GM23248 (cell line): ENCODE measurements around the gene RPL13A. TPM values are rescaled to one million over a fixed set of nuclear protein-coding genes. Genes with fewer than 3 reads are reported as not detected.
"Not testable (repeated sequence)": the region's sequence is repeated elsewhere in the genome, so short reads cannot be mapped to it uniquely, and the experiment has no call there.

ENCODE experiments used
- DNase-seq: peaks from one replicate; pipeline ENCODE4 v3.0.0-alpha.2; 2015
- H2AFZ ChIP-seq: fragments of 200-600 bp; sonication (generic); 2 replicates; pipeline ENCODE4 v1.6.1; 2016; ENCODE audit warnings: antibody characterized with exemption
- H3F3A ChIP-seq: fragments of 200-600 bp; sonication (generic); 2 replicates; pipeline ENCODE4 v1.6.1; 2016; ENCODE audit warnings: mild to moderate bottlenecking, antibody characterized with exemption, mixed run types; ENCODE audit not compliant: insufficient read depth
- H3K27ac ChIP-seq: fragments of 200-600 bp; sonication (generic); 2 replicates; pipeline ENCODE4 v1.5.1; 2016; ENCODE audit warnings: mild to moderate bottlenecking
- H3K27me3 ChIP-seq: fragments of 200-600 bp; sonication (generic); replicated peaks from 2 replicates; pipeline ENCODE4 v1.6.1; 2016; ENCODE audit warnings: mild to moderate bottlenecking; ENCODE audit not compliant: insufficient read depth
- H3K36me3 ChIP-seq: fragments of 200-600 bp; sonication (generic); 2 replicates; pipeline ENCODE4 v1.6.1; 2016; ENCODE audit warnings: low read depth, mild to moderate bottlenecking
- H3K4me1 ChIP-seq: fragments of 200-600 bp; sonication (generic); 2 replicates; pipeline ENCODE4 v1.6.1; 2016; ENCODE audit warnings: mild to moderate bottlenecking; ENCODE audit not compliant: insufficient read depth
- H3K4me2 ChIP-seq: fragments of 200-600 bp; sonication (generic); one replicate; pipeline ENCODE4 v1.6.1; 2016; ENCODE audit warnings: mild to moderate bottlenecking; ENCODE audit not compliant: unreplicated experiment
- H3K4me3 ChIP-seq: fragments of 200-600 bp; sonication (generic); 2 replicates; pipeline ENCODE4 v1.5.1; 2016; ENCODE audit warnings: mild to moderate bottlenecking
- H3K79me2 ChIP-seq: fragments of 200-600 bp; sonication (generic); 2 replicates; pipeline ENCODE4 v1.6.1; 2016; ENCODE audit warnings: mild to moderate bottlenecking; ENCODE audit not compliant: insufficient read depth
- H3K9ac ChIP-seq: fragments of 200-600 bp; sonication (generic); 2 replicates; pipeline ENCODE4 v1.6.1; 2016; ENCODE audit warnings: mild to moderate bottlenecking
- H3K9me2 ChIP-seq: fragments of 200-600 bp; sonication (generic); 2 replicates; pipeline ENCODE4 v1.6.1; 2016; ENCODE audit warnings: mixed run types, mild to moderate bottlenecking, moderate library complexity; ENCODE audit not compliant: insufficient read depth
- H3K9me3 ChIP-seq: fragments of 200-600 bp; sonication (generic); one replicate; pipeline ENCODE4 v1.6.1; 2017; ENCODE audit warnings: low read depth
- H4K20me1 ChIP-seq: fragments of 200-600 bp; sonication (generic); 2 replicates; pipeline ENCODE4 v1.6.0; 2016; ENCODE audit not compliant: insufficient read depth
- EZH2 ChIP-seq: fragments of 200-600 bp; sonication (generic); IDR thresholded peaks from 2 replicates; pipeline ENCODE4 v1.6.1; 2018; ENCODE audit warnings: antibody characterized with exemption, mild to moderate bottlenecking; ENCODE audit not compliant: insufficient read depth, poor library complexity, severe bottlenecking
- EZH2phosphoT487 ChIP-seq: fragments of 200-600 bp; sonication (generic); IDR thresholded peaks from 2 replicates; pipeline ENCODE4 v1.6.1; 2018; ENCODE audit warnings: antibody characterized with exemption, moderate library complexity, mild to moderate bottlenecking, low read depth; ENCODE audit not compliant: insufficient read depth
- WGBS, 2 experiments: methylation state at CpG; one replicate each; pipeline ENCODE4 v1.1.6; 2015 to 2017; ENCODE audit warnings: low lambda C conversion rate in 2 of 2, low coverage in 1 of 2; ENCODE audit errors: missing lambda C conversion rate in 2 of 2; 5-methylcytosine and 5-hydroxymethylcytosine counted together
- in situ Hi-C: fragments of 300-500 bp; cut with MboI; formaldehyde crosslinking; loops from 2 replicates; pipeline ENCODE4 v1.15.0; 2020
- polyA plus RNA-seq: library from polyadenylated mRNA; unstranded; fragments of >200 nt; fragmentation: Nextera tagmentation; extraction: Ambion mirVana; gene quantifications from 2 replicates; pipeline ENCODE4 v1.2.1, GENCODE V29; 2016
- total RNA-seq: library from RNA; depleted of rRNA; stranded (reverse); fragments of >200 nt; shearing (Covaris generic); gene quantifications from 2 replicates; pipeline ENCODE4 v1.2.3, GENCODE V29; 2014

RPL13A gene
- total and polyA plus RNA-seq, 2 experiments from 2014 or later, result 893 to 2,272 TPM

DNA sequence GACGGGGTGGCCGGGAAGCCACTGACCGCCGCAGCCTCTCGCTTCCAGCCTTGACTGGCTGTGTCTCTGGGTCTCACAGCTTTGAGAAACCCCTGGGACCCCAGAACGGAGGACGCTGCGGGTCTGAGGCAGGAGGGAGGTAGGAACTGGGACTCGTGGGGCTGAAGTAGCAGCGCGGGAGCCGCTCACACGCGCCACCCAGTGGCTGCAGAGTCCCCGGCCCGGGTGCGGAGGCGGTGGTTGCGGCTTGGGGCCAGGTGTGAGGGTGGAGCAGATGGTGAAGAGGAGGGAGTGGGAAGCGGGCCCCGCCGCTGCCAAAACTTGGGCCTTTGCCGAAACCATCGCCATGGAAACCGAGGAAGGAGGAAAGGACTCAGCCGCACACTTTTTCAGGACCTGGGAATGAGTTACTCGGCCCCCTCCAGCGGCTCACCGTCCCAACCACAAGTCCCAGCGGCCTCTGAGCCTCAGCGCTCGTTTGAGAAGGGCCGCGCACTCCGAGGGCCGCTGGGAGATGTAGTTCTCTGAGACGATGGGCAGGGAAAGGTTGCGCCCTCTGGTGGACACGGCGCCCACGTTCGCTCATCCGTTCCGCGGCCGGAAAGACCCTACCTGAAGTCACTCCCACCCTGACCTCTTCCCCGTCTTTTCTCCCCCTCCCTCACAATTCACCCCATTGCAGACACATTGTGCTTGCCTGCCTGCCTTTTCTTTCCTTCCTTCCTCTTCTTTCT, 43.9 kb upstream of the RPL13A start:
- Histone ChIP-seq H3K9me2 (no peaks in the 10 kb centered on the region), H2AFZ (peak overlapping the region; percentile 91), H3K9ac (peak overlapping the region; percentile 69), H3K27me3 (peaks cover 26% of the 10 kb centered on the region), H3K27ac (peak overlapping the region; percentile 34; the same call in 1 of the 2 replicates), H3K79me2 (no peaks in the 10 kb centered on the region), H3K4me1 (no peaks in the 10 kb centered on the region), H3K9me3 (no peaks in the 10 kb centered on the region), H3F3A (peaks cover 13% of the 10 kb centered on the region), H3K4me2 (peak overlapping the region; percentile 83), H4K20me1 (no peaks in the 10 kb centered on the region), H3K4me3 (peak overlapping the region; percentile 82), H3K36me3 (no peaks in the 10 kb centered on the region)
- in situ Hi-C loops, result no loop called here
- WGBS, 2 experiments, result 1% methylated on average over 38 to 44 of the region's 47 CpGs
- peak; percentile 98 for DNase-seq
- no peak for TF ChIP-seq EZH2
- no peak for TF ChIP-seq EZH2phosphoT487

DNA sequence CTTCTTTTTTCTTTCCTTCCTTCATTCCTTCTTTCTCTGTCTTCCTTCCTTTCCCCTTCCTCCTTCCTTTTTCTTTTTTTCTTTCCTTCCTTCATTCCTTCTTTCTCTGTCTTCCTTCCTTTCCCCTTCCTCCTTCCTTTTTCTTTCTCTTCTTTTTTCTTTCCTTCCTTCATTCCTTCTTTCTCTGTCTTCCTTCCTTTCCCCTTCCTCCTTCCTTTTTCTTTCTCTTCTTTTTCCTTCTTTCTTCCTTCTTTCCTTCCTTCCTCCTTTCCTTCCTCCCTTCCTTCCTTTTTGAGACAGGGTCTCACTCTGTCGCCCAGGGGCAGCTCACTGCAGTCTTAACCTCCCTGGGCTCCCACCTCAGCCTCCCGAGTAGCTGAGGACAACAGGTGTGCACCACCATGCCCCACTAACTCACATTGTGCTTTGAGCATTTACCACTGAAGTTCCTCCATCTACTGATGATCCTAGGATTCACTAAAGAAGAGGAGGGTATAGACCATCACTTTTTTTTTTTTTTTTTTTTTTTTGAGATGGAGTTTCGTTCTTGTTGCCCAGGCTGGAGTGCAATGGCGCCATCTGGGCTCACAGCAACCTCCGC, 43.2 kb upstream of the RPL13A start:
- H2AFZ ChIP-seq, H3K4me2 ChIP-seq, in situ Hi-C loops: not testable (repeated sequence)

DNA sequence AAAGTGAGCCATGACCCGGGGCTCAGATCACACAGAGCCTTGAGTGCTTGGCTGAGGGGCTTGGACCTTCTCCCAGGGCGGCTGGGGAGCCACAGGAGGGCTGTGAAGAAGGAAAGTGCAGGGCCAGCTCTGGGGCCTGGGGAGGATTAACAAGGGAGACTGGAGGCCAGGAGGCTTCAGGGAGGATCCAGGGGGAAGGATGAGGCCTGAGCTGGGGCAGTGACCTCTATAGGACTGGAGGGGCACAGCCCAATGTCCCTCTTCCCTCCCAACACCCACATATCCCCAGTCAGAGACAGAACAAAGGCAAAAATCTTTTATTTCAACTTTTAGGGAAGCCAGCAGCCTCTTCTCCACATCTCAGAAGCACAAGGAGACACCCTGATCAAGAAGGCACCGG, 41.4 kb upstream of the RPL13A start:
- Histone ChIP-seq H3K79me2 (peaks cover 12% of the 10 kb centered on the region), H3K4me1 (no peaks in the 10 kb centered on the region), H3K27me3 (peaks cover 1% of the 10 kb centered on the region), H3K9me3 (no peaks in the 10 kb centered on the region), H2AFZ (no peak overlapping the region), H3K9me2 (no peaks in the 10 kb centered on the region), H3K4me2 (no peak overlapping the region), H4K20me1 (no peaks in the 10 kb centered on the region), H3K27ac (no peak overlapping the region), H3F3A (peaks cover 8% of the 10 kb centered on the region; the same call in 1 of the 2 replicates), H3K9ac (no peak overlapping the region), H3K36me3 (no peaks in the 10 kb centered on the region), H3K4me3 (no peak overlapping the region)
- DNase-seq, result no peak
- 50 to 51% methylated on average over 3 of the region's 3 CpGs for WGBS, 2 experiments
- in situ Hi-C loops, result no loop called here
- TF ChIP-seq EZH2phosphoT487, result no peak
- TF ChIP-seq EZH2, result no peak

More for the DNA sequence above, 43.2 kb upstream of the RPL13A start:
- not testable (repeated sequence) for H3K9me3 ChIP-seq, H3K4me3 ChIP-seq, H3K9me2 ChIP-seq, DNase-seq, H3K27ac ChIP-seq, H4K20me1 ChIP-seq, H3K36me3 ChIP-seq, H3K4me1 ChIP-seq, H3K79me2 ChIP-seq, H3K9ac ChIP-seq
- peaks cover 13% of the 10 kb centered on the region for H3F3A ChIP-seq
- 23% methylated on average over 5 of the region's 5 CpGs for WGBS, 2 experiments
- peaks cover 19% of the 10 kb centered on the region for H3K27me3 ChIP-seq

- H3K27ac ChIP-seq, result no peak overlapping the region
- no peak for TF ChIP-seq EZH2
- no peak for TF ChIP-seq EZH2phosphoT487
- peaks cover 18% of the 10 kb centered on the region for H3K79me2 ChIP-seq
- WGBS, 2 experiments, result 55 to 64% methylated on average over 27 to 32 of the region's 32 CpGs
- no peaks in the 10 kb centered on the region for H4K20me1 ChIP-seq
- H3K9ac ChIP-seq, result no peak overlapping the region
- H3K27me3 ChIP-seq, result no peaks in the 10 kb centered on the region
- H2AFZ ChIP-seq, result no peak overlapping the region
- H3K4me3 ChIP-seq, result no peak overlapping the region
- no peak overlapping the region for H3K4me2 ChIP-seq
- H3K4me1 ChIP-seq, result no peaks in the 10 kb centered on the region
- H3K9me2 ChIP-seq, result no peaks in the 10 kb centered on the region
- no peaks in the 10 kb centered on the region for H3K36me3 ChIP-seq
- peaks cover 13% of the 10 kb centered on the region for H3F3A ChIP-seq
- no peak for DNase-seq
- in situ Hi-C loops, result no loop called here
- H3K9me3 ChIP-seq, result no peaks in the 10 kb centered on the region
Observed at GRCh38 chr19:49447485-49448431, 39.6 kb upstream of the RPL13A start.
